ENCODE results near the gene ISY1.
A peak's percentile ranks its signal among the peaks of the same experiment; 100 is the strongest.
"Not testable (repeated sequence)": the region's sequence is repeated elsewhere in the genome, so short reads cannot be mapped to it uniquely, and the experiment has no call there.

Gene ISY1

DNA sequence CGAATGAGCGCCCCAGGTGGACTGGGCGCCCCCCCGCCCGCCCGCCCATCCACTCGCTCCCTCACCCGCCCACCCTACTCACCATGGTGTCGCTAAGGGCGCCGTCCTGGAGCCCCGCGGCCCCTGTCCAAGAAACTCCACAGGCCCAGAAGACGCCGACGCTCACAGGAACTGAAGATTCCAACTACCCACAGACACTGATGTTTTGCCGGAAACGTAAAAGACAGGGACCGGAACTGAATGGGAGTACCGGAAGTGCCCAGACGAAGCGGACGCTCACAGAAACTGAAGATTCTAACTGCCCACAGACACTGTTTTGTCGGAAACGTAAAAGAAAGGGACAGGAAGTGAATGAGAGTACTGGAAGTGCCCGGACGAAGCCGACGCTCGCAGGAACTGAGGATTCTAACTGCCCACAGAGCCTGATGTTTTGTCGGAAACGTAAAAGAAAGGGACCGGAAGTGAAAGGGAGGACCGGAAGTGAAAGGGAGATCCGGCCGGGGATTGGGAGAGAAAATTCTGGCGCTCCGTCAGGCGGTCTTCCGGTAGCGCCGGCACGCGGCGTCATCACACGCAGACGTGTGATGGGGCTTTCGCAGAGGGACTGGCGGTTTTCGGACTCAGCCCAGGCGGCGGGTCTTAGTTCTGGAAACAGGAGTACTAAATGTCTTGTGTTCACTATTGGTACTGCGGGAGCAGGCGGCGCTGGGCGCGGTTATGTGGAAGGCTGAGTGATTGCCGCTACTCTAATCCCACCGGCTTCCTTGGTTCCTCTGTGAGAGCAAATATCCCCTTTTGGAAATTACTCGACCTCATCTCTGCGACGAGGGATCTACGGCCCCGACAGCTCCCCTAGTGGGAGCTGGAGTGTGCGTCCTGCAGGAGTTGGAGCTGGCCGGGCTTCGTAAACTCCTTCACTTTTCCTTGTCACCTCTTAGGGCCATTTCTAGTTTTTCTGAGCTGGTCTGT is at the start of gene ISY1:
Gene ISY1 (minus strand): TSS at position 173 of the 969 bp plus-strand sequence. CDS start 88 bp downstream, at position 85.
- peak; percentile 84 for DNase-seq (ENCODE audit: low read depth)

DNA sequence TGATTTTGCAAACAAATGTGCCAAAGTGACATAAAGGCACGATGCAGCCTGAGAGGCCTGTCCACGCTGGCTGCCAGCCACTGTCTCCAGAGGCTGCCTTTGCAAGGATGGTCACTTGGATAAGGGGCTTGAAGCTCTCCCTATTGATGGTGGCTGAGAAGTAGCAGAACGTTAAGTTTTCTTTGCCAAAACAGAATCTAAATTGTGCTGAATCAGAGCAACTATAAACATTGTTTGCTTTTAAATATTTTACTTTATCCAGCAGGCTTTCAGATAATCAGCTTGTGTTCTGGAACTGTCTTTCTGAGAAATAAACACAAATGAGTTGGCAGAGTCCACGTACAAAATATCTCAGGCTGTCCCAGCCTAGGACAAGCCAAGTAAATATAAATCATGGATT is 46.6 kb upstream of the ISY1 start:
- DNase-seq (ENCODE audit: low read depth), result peak; percentile 25

DNA sequence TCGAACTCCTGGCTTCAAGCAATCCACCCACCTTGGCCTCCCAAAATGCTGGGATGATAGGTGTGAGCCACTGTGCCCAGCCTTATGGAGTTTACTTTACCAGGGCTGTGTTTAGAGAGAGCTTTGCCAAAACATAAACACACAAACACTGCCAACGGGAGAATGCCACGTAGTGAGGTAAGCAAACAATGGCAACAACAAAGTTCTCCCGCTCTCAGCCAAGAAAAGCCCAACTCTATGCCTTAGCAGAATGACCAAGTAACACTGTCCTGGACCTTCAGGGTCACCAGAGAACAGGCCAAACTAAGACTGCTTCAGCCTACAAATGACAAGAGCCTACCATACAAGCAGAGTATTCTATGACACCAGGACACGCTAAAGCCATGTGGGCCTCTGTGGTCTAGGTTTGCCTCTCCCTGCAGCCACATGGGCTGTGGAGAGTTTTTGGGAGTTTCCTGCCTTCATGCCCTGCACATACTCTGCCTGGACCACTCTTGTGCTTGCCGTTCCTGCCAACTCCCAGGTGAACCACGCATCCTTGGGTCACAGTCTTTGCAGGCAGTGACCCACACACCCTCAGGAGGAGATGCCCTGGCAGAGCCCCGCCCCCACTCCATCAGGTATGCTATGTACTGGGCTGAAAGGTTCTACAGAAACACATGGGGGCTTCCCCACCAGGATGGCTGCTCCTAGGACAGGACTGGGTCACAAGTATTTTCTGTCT is 44.4 kb upstream of the ISY1 start:
- no peak for DNase-seq (ENCODE audit: low read depth)

DNA sequence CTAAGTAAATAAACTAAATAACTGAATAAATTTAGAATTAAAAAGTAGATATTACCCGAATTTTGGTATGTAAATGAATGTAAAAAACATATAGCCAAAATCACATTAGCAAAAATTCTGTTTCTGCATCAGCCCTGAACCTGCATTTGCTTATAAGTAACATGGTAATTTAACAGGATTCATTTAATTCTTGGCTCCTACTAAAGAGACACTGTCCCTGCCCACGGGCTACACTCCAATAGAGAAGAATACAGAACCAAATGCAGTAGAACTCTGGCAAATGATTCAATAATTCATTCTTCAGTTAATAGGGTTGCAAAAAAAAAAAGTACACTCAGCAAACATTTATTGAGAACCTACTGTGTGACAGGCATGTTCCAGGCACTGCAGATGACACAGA is 43.6 kb upstream of the ISY1 start:
- no peak for DNase-seq (ENCODE audit: low read depth)

DNA sequence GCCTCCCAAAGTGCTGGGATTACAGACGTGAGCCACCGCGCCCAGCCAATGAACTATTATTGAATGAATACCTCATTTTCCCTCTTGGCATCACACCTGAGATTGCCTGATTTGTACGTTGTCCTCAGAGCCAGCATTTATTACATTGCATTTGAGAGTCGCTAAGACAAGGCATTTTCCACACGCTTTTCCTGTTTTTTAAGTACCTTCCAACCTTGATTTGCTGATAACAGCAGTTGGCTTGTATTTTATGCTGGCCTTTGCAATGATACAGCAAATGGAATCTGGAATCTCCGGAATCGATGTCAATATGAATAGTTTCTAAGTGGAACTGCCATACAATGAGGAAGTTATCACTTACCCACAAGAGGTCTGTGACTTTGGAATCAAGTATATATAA is 38.5 kb upstream of the ISY1 start:
- no peak for DNase-seq (ENCODE audit: low read depth)

DNA sequence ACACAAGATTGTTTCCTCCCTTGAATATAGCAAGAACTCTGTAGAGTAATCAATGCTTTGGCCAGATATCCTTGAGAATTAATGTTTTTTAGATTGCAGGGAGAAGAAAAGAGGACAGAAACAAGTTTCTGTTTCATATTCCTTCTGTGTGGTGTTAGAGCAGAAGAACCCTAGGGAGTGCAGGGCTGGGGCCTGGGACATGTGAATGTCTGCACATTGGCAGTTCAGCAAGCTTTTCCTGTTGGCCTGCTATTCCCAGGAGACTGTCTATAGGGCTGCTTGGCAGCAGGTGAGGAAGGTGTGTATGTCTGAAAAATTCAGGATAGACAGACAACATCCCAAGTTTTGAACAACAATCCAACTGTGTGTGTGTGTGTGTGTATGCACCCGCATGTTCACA is 36.5 kb upstream of the ISY1 start:
- DNase-seq (ENCODE audit: low read depth), result no peak

DNA sequence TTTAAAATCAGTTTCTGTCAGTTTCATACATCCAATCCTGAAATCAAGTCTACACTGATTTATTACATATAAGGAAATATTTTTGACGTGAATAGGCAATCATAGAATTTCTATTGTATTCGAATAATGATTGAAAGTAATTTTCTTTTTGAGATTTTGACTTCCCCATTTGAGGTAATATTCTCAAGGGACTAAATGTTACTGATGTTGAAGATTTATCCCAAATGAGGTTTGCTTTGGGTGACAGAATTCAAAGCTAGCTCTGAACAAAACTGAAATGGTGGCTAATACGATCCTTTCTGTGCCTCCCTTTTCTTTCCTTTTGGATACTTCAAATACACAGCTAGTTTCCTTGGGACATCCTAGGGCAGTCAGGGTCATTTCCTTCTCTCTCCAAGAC is 35.7 kb upstream of the ISY1 start:
- DNase-seq (ENCODE audit: low read depth), result no peak

DNA sequence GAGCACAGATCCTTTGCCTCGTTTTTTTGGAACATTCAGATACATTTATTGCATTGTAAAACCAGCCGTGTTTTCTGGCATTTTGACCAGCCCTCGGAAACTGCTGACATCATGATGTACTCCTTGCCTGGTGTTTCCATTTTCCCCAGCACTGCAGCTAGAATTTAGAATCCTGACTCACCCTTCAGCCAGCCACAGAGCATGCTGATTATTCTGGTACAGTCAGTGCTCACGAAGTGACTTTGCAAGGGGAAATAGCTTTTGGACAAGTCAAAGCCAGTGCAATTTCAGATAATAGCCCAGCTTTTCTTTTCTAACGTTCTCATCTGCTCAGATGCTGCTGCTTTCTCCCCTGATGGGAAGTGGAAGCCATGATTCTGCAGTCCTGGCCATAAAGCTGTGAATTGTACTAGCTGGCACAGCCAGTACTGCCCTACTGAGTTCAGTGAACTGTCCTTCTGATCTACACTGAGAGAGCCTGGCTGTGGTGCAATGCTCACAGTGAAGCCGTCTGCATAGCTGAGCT is 34.9 kb upstream of the ISY1 start:
- peak; percentile 95 for DNase-seq (ENCODE audit: low read depth)

DNA sequence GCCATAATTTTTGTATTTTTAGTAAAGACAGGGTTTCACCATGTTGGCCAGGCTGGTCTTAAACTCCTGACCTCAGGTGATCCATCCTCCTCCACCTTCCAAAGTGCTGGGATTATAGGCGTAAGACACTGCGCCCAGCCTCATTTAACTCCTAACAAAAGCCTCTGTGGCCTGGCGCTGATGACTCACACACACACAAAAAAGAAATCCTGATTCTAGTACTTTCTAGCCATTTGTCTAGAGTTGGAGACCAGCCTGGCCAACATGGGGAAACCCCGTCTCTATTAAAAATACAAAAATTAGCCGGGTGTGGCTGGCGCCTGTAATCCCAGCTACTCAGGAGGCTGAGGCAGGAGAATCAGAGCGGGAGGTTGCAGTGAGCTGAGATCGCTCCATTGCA is 28.9 kb upstream of the ISY1 start:
- not testable (repeated sequence) for DNase-seq (ENCODE audit: low read depth)

DNA sequence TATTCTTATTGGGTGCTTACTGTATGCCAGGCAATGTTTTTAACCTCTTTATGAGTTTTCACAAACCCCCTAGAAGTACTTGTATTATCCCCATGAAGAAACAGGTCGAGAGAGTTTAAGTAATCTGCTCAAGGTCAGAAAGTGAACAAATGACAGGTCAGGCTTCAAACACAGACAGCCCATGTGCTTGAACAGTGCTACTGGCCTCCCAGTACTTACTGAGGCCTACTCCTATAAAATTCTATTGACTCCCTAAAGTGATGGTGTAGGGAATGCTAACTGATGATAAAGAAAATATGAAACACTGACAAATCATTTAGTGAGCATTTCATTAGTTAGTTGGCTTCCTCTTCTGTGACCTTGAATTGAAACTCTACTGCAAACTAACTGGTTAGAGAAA is 27.0 kb upstream of the ISY1 start:
- DNase-seq (ENCODE audit: low read depth), result no peak

DNA sequence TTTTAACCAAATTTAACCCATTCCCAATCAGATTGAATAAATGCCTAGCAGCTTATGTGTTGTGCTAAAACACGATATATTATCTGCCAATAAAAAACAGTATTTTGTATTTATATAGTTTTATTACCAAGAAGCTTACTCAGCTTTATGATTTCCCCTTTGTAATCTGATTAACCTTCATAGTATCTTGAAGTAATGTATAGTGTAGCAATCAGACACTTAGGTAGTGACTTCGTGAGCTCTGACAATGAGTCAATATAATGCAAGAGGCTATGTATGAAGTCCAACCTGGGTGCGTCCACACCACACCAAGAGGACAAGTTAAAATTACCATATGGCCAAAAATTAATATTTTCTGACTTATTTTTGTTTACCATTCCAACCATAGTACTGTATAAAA is 24.9 kb upstream of the ISY1 start:
- DNase-seq (ENCODE audit: low read depth), result no peak

DNA sequence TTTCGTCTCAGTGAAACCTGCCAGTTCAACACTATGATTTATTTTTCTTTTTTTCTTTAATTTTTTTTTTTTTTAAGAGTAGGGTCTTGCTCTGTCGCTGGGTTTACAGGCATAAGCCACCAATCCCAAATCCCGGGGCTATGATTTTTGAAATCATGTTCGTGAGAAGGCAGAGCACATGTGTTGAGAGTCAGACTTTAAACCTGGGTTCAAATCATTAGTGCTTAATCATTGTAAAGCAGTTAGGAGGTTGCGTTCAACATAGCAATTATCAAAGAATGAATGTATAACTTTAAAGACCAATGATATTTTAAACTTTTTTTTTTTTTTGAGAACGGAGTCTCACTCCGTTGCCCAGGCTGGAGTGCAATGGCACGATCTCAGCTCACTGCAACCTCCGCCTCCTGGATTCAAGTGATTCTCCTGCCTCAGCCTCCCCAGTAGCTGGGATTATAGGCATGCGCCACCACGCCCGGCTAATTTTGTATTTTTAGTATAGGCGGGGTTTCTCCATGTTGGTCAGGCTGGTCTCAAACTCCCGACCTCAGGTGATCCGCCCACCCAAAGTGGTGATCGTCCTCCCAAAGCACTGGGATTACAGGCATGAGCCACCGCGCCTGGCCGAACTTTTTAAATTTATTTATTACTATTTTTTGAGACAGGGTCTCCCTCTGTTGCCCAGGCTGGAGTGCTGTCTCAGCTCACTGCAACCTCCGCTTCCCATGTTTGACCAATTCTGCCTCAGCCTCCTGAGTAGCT is 24.1 kb upstream of the ISY1 start:
- DNase-seq (ENCODE audit: low read depth), result not testable (repeated sequence)

DNA sequence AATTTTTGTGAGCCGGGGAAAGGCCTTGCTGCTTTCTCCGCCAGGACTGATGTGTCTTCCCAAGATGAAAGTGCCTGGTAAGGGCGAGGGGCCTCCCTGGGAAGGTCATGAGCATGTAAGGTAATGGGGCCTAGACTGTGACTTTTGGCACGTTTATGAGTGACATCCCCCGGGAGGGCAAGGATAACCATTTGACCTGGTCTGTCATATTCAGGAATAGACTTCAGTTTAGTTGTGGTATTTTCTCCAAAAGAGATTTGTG is 23.5 kb upstream of the ISY1 start:
- no peak for DNase-seq (ENCODE audit: low read depth)

DNA sequence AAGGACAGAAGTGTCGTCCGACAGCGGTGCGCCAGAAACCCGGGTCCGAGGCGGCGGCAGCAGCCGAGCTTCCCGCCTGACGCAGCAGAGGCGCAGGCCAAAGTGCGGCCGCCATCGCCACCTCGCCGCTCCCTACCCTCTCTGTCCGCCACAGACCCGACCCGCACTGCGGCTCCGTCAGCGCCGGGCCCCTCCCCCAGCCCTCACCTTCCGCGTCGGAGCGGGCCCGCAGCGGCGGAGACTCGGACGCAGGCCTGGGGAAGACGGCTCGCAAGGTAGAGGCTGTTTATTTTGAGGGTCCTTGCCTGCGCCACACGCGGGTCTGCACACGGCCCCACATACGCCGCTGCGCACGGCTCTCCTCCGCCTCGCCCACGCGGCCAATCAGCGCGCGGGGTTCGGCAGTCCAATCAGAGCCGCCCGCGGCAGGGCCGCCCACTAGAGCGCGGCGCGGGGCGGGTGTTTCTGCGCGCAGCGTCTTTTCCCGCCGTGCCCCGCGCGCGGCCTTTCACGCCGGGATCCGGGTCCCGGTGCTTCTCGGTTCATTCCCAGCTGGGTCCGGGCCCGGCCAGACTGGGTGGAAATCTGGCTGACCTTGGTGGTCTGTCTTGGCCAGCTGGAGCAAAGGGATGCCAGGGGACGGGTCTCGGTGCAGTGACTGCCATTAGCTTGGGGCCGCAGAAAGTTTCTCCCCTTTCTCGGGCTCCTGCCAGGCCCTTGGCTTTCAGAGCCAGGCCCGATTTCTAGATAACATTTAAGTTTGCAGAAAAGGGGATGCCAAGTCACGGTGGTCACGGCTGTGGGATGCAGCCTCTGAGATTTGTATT is 22.9 kb upstream of the ISY1 start, which contains the start of gene CNBP:
Gene CNBP (minus strand): TSS at position 328 of the 827 bp plus-strand sequence. CDS start 12,139 bp downstream, outside the sequence.
- peak; percentile 59 for DNase-seq (ENCODE audit: low read depth)

DNA sequence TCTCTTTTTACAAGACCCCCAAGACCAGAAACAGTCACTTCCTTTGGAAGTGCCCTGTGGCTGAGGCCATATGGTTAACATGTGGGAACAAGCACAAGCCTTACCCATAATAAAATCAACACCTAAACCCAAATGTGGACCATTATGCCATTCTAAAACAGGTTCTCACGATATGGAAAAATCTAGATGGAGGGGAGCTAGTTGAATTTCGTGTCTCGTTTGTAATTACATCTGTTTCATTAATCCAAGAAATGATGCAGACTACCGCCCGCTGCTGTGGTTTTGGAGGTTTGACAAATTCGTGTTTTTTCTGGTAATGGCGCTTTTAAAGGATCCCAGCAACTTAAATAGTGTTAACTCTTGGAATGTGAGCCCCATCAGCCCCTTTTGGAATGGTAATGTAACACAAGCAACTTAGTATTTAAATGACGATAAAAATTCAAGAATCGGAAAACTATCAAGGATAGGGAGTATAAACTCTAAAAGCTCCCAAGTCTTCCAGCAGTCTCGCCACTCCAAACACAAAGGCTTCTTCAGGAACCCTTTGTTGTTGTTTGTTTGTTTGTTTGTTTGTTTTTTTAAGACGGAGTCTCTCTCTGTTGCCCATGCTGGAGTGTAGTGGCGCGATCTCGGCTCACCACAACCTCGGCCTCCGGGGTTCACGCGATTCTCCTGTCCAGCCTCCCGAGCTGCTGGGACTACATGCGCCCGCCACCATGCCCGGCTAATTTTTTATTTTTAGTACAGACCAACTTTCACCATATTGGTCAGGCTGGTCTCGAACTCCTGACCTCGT is 21.7 kb upstream of the ISY1 start:
- DNase-seq (ENCODE audit: low read depth), result peak; percentile 21

DNA sequence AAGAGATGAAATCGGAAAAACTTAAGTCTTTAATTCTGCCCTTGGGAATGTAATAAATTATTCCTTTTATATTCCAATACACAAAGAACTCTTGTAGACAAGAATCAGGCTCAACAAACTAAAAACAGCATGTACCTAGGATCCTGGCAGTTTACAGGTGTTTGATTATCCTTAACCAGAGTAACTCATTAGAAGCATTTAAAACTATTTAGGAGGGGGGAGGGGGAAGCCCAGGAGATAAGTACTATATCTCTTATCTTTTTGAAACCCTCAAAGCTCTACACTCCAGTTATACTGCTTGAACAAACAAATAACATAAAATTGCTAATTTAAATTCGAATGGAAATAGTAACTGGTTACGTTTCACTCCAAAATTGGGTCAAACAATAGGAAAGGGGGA is 21.0 kb upstream of the ISY1 start:
- no peak for DNase-seq (ENCODE audit: low read depth)

DNA sequence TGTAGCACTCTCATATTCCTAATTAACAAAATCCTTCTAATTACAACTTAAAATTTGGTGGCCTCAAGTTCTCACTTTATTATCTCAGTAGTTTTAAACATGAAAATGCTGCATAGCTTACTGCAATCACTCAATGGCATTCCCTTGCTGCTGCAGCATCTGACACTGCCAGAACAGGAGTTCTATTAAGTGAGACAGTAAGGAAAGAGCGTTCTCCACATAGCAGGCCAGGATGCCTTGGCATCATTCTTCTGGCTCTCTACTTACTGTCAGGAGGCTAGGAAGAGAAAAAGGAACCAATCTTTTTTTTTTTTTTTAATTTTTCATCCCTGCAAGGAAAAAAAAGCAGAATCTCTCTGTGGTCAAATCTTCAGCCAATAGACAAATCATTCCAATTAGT is 19.6 kb upstream of the ISY1 start:
- no peak for DNase-seq (ENCODE audit: low read depth)

DNA sequence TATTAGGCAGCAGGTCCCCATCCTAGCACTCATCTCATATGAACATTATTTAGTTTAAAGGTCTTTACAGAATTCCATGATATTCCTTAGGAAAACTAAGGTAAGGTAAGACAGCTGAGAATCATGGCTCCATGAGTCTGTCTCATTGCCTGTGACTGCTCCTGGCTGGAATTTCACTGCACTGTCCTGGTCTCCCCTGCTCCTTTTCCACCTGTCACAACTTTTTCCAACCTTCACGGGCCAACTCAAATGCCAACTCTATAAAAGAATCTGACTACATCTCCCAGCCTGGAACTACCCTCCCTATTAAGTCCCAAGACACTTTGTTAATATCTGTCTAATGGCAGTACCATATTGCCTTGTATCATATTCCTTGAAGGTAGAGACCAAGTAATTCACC is 15.2 kb upstream of the ISY1 start:
- no peak for DNase-seq (ENCODE audit: low read depth)

DNA sequence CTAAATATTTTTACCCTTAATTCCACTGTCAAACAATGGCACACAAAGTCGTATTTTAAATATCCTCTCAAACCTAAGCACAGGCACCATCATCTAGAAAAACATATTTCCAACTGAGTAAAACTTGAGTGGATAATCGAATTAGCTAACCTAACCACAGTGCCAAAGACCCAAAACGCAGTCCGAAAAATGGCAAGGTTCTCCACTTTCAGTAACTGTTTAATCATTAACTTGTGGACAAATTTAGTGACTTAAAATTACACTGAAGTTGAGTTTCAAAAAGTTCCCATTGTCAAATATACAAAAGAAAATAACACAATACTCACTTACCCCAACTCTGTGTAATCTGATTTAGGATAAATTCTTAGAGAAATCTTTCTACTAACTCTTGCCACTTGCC is 12.9 kb upstream of the ISY1 start:
- DNase-seq (ENCODE audit: low read depth), result no peak

DNA sequence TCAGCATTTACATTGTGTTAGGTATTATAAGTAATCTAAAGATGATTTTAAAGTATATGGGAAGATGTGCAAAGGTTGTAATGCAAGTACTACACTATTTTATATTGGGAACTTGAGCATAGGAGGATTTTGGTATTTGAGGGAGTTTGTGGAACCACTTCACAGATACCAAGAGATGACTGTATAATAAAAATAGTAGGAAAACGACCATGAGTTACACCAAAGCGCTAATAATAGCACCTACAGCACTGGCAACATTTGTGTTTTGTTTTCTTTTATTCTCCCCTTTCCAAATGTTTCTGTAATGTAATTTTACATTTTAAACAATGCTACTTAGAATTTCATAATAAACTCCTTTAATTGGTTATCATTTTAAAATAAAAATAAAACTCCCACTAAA is 12.3 kb upstream of the ISY1 start:
- DNase-seq (ENCODE audit: low read depth), result no peak
